Measurements from ENCODE around the gene TRIM68.

The TRIM68 gene

GRCh38 chr11:4607781-4608666 is at the start of gene TRIM68:
Gene TRIM68, minus strand, starts transcription at chr11:4608231. Its CDS starts 2,727 bp downstream, at chr11:4605504.
- peak; percentile 99 for DNase-seq (ENCODE audit: low spot score)

- DNase-seq (ENCODE audit: low spot score), result no peak
Measured at GRCh38 chr11:4654635-4655369, 46.8 kb upstream of the TRIM68 start.

- no peak for DNase-seq (ENCODE audit: low spot score)
Measured at GRCh38 chr11:4647766-4648165, 39.7 kb upstream of the TRIM68 start.

GRCh38 chr11:4645974-4646373 is 37.9 kb upstream of the TRIM68 start:
- DNase-seq (ENCODE audit: low spot score), result no peak

GRCh38 chr11:4644233-4644632 is 36.2 kb upstream of the TRIM68 start:
- no peak for DNase-seq (ENCODE audit: low spot score)

GRCh38 chr11:4643682-4644081 is 35.7 kb upstream of the TRIM68 start, which contains the start of gene OR51E1:
Gene OR51E1, plus strand, starts transcription at chr11:4643982. Its CDS starts 8,545 bp downstream, at chr11:4652527.
- no peak for DNase-seq (ENCODE audit: low spot score)

GRCh38 chr11:4643076-4643475 is 35.0 kb upstream of the TRIM68 start:
- no peak for DNase-seq (ENCODE audit: low spot score)

- no peak for DNase-seq (ENCODE audit: low spot score)
Measured at GRCh38 chr11:4642043-4642442, 34.0 kb upstream of the TRIM68 start.

- DNase-seq (ENCODE audit: low spot score), result no peak
Measured at GRCh38 chr11:4641501-4641900, 33.5 kb upstream of the TRIM68 start.

GRCh38 chr11:4639931-4640330 is 31.9 kb upstream of the TRIM68 start:
- DNase-seq (ENCODE audit: low spot score), result no peak

GRCh38 chr11:4637662-4638047 is 29.6 kb upstream of the TRIM68 start:
- DNase-seq (ENCODE audit: low spot score), result no peak

GRCh38 chr11:4636962-4637661 is 29.1 kb upstream of the TRIM68 start, which contains the start of gene OR51D1:
Gene OR51D1, plus strand, starts transcription at chr11:4637477. Its CDS starts 2,314 bp downstream, at chr11:4639791.
- DNase-seq (ENCODE audit: low spot score), result peak; percentile 85

GRCh38 chr11:4636136-4636535 is 28.1 kb upstream of the TRIM68 start:
- no peak for DNase-seq (ENCODE audit: low spot score)

GRCh38 chr11:4626207-4627099 is 18.4 kb upstream of the TRIM68 start:
- peak; percentile 48 for DNase-seq (ENCODE audit: low spot score)

- no peak for DNase-seq (ENCODE audit: low spot score)
Measured at GRCh38 chr11:4619514-4619913, 11.5 kb upstream of the TRIM68 start.

- no peak for DNase-seq (ENCODE audit: low spot score)
Measured at GRCh38 chr11:4615856-4616444, 7.9 kb upstream of the TRIM68 start.

- DNase-seq (ENCODE audit: low spot score), result no peak
Measured at GRCh38 chr11:4611986-4612385, 4.0 kb upstream of the TRIM68 start.

- DNase-seq (ENCODE audit: low spot score), result peak; percentile 4
Measured at GRCh38 chr11:4610258-4610935, 2.4 kb upstream of the TRIM68 start.

GRCh38 chr11:4607096-4607495 is 935 bp downstream of the TRIM68 start:
- DNase-seq (ENCODE audit: low spot score), result no peak
